WERI-Rb-1 (cell line): Measurements from ENCODE around the gene LINC01488.

Source experiments
- DNase-seq: peaks from one replicate; pipeline ENCODE4 v3.0.0-alpha.2; 2020
- H3K27ac ChIP-seq: fragments of 250-450 bp; sonication (Bioruptor Pico); 2 replicates; pipeline ENCODE4 v1.5.1; 2020; ENCODE audit warnings: mild to moderate bottlenecking, moderate library complexity
- H3K27me3 ChIP-seq: fragments of 250-450 bp; sonication (Bioruptor Pico); 2 replicates; pipeline ENCODE4 v1.5.1; 2021; ENCODE audit warnings: mild to moderate bottlenecking, low read depth, moderate library complexity; ENCODE audit not compliant: insufficient read depth, severe bottlenecking
- H3K36me3 ChIP-seq: fragments of 250-450 bp; sonication (Bioruptor Pico); 2 replicates; pipeline ENCODE4 v1.5.1; 2020; ENCODE audit warnings: mild to moderate bottlenecking, moderate library complexity
- H3K4me3 ChIP-seq: 2 replicates; pipeline ENCODE4 v1.5.1; 2011; ENCODE audit warnings: low read depth, mild to moderate bottlenecking, control low read depth, low read length
- H3K9me3 ChIP-seq: fragments of 250-450 bp; sonication (Bioruptor Pico); 2 replicates; pipeline ENCODE4 v1.5.1; 2021; ENCODE audit warnings: mild to moderate bottlenecking, moderate library complexity; ENCODE audit not compliant: severe bottlenecking
- TF ChIP-seq, protein P1 (sequence below): IDR thresholded peaks from 2 replicates; pipeline ENCODE4 v1.5.1; 2011; ENCODE audit warnings: low read depth, mild to moderate bottlenecking, control low read depth, inconsistent platforms, low read length

The LINC01488 gene

DNA sequence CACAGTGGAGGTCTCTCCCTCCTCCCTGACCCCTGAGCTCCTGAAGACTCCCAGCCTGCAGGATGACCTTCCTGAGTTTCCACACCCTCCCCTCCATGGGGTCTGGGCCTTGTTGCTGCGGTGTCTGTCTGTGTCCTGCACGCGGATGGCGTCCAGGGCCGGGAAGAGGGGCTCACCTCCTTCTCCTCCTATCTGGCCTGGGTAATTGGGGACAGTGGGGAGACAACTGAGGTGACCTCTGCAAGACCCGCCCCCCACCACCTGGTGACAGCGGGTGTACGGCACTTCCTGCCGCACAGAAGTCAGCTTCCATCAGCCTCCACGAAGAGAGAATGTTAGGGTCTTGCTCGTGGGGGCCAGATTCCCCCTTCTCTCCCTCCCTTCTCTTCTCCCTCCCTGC, 31.7 kb downstream of the LINC01488 start:
- H3K9me3 ChIP-seq: peaks cover 7% of the 10 kb centered on the region
- no peak overlapping the region for H3K27ac ChIP-seq
- H3K27me3 ChIP-seq: peaks cover 83% of the 10 kb centered on the region
- DNase-seq: no peak
- TF ChIP-seq, protein P1, sequence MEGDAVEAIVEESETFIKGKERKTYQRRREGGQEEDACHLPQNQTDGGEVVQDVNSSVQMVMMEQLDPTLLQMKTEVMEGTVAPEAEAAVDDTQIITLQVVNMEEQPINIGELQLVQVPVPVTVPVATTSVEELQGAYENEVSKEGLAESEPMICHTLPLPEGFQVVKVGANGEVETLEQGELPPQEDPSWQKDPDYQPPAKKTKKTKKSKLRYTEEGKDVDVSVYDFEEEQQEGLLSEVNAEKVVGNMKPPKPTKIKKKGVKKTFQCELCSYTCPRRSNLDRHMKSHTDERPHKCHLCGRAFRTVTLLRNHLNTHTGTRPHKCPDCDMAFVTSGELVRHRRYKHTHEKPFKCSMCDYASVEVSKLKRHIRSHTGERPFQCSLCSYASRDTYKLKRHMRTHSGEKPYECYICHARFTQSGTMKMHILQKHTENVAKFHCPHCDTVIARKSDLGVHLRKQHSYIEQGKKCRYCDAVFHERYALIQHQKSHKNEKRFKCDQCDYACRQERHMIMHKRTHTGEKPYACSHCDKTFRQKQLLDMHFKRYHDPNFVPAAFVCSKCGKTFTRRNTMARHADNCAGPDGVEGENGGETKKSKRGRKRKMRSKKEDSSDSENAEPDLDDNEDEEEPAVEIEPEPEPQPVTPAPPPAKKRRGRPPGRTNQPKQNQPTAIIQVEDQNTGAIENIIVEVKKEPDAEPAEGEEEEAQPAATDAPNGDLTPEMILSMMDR: no peak
- H3K36me3 ChIP-seq: no peaks in the 10 kb centered on the region
- H3K4me3 ChIP-seq: no peak overlapping the region

DNA sequence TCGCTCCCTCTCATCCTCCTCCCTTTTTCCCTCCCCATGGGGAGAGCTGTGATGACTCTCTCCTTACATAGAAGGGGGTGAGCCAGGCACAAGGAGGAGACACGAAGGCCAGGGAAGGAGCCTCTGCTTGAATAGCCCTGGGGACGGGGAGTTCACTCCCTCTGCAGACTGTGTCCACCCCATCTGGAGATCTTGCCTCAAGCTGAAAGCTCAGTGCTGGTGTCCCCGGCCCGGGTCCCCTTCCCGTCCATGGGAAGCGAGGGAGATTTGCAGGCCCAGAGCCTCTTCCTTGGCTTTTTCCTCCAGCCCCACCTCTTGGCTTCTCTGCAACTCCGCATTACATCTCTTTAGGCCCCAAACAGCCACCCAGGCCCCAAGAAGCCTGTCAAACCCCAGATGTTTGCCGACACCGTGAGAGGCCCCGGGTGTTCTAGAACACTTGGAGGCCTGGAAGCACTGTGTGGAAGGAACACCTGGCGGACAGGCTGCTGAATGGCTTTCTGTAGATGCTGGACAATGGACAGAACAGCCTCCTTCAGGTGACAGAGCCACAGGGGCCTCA, 32.3 kb downstream of the LINC01488 start:
- no peak overlapping the region for H3K27ac ChIP-seq
- H3K9me3 ChIP-seq: peaks cover 7% of the 10 kb centered on the region
- H3K27me3 ChIP-seq: peaks cover 80% of the 10 kb centered on the region

DNA sequence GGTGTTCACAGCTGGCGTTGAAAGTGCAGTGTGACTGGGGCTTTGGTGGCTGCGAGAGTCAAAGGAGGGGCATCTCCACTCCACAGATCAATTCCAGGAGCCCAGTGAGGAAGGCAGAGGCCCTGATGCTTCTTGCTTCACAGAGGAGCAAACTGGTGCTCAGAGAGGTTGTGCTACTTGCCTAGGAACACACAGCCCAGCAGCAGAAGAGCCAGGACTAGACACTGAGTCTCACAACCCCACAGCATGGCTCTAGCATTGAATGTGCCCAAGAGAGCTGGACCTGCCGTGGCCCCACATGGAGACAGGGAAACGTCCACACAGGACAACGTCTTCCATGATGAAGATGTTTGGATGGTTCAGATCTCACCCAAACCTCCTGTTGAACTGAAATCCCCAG, 33.3 kb downstream of the LINC01488 start:
- Histone ChIP-seq H3K27ac (no peak overlapping the region), H3K36me3 (no peaks in the 10 kb centered on the region), H3K27me3 (peaks cover 82% of the 10 kb centered on the region), H3K9me3 (peaks cover 7% of the 10 kb centered on the region), H3K4me3 (no peak overlapping the region)
- no peak for DNase-seq
- TF ChIP-seq, protein P1: no peak

More for the DNA sequence above, 32.3 kb downstream of the LINC01488 start:
- no peak for DNase-seq
- no peak overlapping the region for H3K4me3 ChIP-seq
- no peaks in the 10 kb centered on the region for H3K36me3 ChIP-seq
- TF ChIP-seq, protein P1: no peak

DNA sequence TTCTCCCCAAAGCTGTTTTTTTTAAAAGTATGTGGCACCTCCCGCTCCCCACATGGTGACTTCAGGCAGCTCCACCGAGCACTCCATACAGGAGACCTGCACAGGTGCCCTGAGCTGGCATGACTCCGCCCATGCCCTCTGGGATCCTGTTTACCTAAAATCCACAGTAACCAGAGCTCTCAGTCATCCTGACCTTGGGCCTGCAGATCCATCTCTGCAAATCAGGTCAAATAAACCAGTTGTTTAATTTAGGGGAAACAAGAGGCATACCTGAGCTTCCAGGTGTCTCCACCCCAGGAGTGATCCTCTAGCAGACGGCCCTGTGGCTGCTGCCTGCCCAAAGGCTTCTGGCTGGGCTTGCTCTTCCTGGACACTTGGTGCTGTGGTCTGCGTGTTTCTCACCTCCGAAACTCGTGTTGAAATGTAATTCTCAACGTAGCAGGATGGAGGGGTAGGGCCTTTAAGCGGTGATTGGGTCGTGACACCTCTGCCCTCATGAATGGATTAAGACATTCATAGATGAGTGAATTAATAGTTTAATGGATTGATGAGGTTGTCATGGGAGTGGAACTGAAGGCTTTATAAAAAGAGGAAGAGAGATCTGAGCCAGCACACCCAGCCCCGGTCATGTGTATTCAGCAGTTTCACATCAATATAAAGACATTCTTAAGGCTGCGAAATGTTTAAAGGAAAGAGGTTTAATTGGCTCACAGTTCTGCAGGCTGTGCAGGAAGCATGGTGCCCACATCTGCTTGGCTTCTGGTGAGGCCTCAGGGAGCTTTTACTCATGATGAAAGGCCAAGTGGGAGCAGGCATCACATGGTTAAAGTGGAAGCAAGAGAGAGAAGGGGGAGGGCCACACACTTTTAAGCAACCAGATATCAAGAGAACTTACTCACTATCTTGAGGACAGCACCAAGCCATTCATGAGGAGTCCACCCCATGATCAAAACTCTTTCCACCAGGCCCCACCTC, 34.1 kb downstream of the LINC01488 start:
- H3K4me3 ChIP-seq: no peak overlapping the region
- TF ChIP-seq, protein P1: no peak
- no peaks in the 10 kb centered on the region for H3K36me3 ChIP-seq
- peaks cover 74% of the 10 kb centered on the region for H3K27me3 ChIP-seq
- H3K27ac ChIP-seq: no peak overlapping the region
- H3K9me3 ChIP-seq: peaks cover 7% of the 10 kb centered on the region
- no peak for DNase-seq

DNA sequence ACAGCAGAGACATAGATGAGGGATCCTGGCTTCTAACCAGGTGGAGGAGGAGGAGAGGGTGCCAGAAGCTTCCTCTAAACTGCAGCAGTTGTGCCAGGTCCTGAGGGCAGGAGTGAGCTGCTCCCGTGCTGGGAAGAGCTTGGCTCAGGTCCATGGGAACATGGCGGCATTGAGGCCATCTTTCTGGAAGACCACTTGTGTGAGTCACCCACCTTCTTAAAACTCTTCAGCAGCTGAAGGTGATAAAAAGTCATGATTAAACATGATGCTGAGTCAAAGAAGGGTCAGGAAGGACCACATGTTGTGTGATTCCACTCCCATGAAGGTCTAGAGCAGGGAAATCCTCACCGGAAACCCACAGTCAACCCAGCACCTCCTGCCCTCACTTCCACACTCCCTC, 35.1 kb downstream of the LINC01488 start:
- Histone ChIP-seq H3K27ac (no peak overlapping the region), H3K27me3 (peaks cover 66% of the 10 kb centered on the region), H3K36me3 (no peaks in the 10 kb centered on the region), H3K4me3 (no peak overlapping the region), H3K9me3 (peaks cover 7% of the 10 kb centered on the region)
- DNase-seq: no peak
- TF ChIP-seq, protein P1: no peak
